GM21515 (cell line): ENCODE measurements around the gene UBXN1.
A peak's percentile ranks its signal among the peaks of the same experiment; 100 is the strongest.
"Not testable (repeated sequence)": the region's sequence is repeated elsewhere in the genome, so short reads cannot be mapped to it uniquely, and the experiment has no call there.

ENCODE experiments used
- ATAC-seq: cut with Tn5 transposase; IDR thresholded peaks from one replicate; pipeline ENCODE4 v1.9.1; 2021; ENCODE audit not compliant: unreplicated experiment

Gene UBXN1

DNA sequence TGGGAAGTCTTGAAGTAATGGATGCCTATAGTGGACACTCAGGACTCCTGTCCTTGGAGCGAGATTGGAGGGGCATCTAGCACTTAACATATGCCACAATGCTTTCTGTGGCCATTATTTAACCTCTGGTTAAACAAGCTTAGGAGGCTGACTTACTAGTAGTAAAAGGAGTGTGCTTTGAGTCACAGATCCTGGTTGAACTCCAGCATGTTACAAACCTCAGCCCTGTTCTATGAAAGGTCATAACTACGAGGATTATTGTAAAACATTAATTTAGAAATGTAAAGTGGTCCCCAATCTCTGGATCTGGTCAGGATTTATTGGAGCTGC is 5.7 kb downstream of the UBXN1 start:
- ATAC-seq, result no peak

GRCh38 chr11:62671608-62672389 is 7.1 kb downstream of the UBXN1 start, which contains the start of the genes LBHD1 and UQCC3:
Gene LBHD1, minus strand, starts transcription at chr11:62672267. Its CDS starts 2,236 bp downstream, at chr11:62670031.
Gene UQCC3, plus strand, starts transcription at chr11:62671673. Its CDS starts 73 bp downstream, at chr11:62671746.
- ATAC-seq, result peak; percentile 45

GRCh38 chr11:62671236-62671607 is 7.7 kb downstream of the UBXN1 start:
- ATAC-seq, result peak; percentile 21

GRCh38 chr11:62669420-62670161 is 9.3 kb downstream of the UBXN1 start:
- ATAC-seq, result no peak

DNA sequence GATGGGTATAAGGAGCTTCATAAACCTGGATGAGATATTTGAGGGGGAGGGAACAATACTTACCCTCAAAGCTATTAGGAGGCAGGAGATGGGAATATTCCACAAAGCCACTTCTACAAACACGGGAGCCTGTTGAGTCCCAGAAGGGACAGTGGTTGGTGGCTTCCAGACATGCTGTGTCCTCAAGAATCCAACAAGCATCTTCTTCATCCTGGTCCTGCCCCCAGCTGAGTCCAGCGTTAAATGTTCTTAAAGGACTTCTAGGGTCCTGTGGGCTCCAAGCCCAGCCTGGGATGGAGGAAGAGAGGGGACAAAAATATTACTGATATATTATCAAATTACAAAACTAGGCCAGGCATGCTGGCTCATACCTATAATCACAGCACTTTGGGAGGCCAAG is 11.4 kb downstream of the UBXN1 start:
- ATAC-seq, result no peak

DNA sequence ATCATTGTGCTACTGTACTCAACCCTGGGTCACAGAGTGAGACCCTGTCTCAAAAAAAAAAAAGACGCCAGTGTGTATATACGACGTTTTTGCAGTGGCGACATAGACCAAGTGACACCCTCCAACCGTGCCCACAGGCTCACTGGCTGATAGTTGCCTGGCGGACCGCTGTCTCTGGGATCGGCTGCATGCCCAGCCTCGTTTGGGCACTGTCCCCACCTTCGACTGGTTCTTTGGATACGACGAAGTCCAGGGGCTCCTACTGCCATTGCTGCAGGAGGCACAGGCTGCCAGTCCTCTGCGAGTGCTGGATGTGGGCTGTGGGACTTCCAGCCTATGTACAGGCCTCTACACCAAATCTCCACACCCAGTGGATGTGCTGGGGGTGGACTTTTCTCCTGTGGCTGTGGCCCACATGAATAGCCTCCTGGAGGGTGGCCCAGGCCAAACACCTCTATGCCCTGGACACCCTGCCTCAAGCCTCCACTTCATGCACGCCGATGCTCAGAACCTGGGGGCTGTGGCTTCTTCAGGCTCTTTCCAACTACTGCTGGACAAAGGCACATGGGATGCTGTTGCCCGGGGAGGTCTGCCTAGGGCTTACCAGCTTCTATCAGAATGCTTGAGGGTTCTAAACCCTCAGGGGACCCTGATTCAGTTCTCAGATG is 12.5 kb downstream of the UBXN1 start:
- ATAC-seq, result no peak

DNA sequence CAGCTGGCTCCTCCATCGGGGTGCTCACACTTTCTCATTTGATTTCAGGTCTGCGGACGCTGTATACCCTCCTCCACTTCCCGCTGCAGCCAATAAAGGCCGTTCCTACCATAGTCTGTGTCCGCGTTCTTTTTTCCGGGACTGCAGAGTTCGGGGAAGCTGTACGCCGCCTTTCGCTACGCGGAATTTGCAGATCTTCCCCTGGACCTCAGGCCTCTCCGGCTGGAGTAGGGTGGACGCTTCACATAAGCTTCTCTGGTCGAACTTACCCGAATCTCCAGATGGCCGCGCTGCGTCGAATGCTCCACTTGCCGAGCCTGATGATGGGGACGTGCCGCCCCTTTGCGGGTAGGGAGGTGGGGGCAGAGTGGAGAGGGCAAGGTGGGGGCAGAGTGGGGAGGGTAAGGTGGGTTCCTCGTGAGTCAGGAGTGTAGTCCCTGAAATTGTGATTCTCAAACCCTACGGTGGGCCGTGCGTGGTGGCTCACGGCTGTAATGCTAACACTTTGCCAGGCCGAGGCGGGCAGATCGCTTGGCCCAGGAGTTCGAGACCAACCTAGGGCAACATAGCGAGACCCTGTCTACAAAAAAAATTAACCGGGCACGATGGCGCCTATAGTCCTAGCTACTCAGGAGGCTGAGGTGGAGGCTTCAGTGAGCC is 13.1 kb downstream of the UBXN1 start:
- peak; percentile 24 for ATAC-seq

- peak; percentile 67 for ATAC-seq
Observed at GRCh38 chr11:62665075-62665598, 13.7 kb downstream of the UBXN1 start, which contains the start of the genes C11orf98 and CSKMT. Gene C11orf98, minus strand, starts transcription at chr11:62665210. Its CDS starts 41 bp downstream, at chr11:62665169. Gene CSKMT, plus strand, starts transcription at chr11:62665312. Its CDS starts 568 bp downstream, at chr11:62665880.

DNA sequence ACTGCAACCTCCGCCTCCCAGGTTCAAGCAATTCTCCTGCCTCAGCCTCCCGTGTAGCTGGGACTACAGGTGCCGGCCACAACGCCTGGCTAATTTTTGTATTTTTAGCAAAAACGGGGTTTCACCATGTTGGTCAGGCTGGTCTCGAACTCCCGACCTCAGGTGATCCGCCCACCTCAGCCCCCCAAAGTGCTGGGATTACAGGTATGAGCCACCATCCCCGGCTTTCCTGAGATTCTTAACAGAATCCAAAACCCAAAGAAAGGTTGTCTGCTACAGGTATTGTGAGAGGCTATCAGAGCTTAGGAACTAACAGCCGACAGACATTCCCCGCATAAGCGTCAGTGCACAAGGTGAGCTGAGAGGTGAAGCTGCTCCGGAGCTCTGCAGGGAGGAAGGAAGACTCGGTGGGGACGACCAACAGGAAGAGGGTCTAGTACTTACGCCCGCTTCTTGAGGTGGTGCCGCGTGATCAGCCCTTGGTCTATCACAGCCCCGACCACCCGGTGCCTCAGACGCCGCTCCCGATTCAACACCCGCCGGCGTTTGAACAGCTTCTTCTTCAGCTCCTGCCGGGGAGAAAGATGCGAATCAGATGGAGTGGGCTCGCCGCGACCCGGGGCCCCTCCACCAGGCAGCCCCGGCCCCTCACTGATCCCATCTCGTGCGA is 14.3 kb downstream of the UBXN1 start:
- ATAC-seq, result peak; percentile 27

- no peak for ATAC-seq
Observed at GRCh38 chr11:62656796-62657429, 22.0 kb downstream of the UBXN1 start.

GRCh38 chr11:62654297-62654696 is 24.6 kb downstream of the UBXN1 start:
- ATAC-seq, result no peak

GRCh38 chr11:62652161-62653006 is 26.5 kb downstream of the UBXN1 start:
- no peak for ATAC-seq

DNA sequence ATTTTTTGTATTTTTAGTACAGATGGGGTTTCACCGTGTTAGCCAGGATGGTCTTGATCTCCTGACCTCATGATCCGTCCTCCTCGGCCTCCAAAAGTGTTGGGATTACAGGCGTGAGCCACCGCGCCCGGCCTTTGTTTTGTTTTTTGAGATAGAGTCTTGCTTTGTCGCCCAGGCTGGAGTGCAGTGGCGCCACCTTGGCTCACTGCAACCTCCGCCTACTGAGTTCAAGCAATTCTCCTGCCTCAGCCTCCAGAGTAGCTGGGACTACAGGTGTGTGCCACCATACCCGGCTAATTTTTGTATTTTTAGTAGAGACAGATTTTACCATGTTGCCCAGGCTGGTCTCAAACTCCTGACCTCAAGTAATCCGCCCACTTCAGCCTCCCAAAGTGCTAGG is 28.6 kb downstream of the UBXN1 start:
- ATAC-seq, result not testable (repeated sequence)

- no peak for ATAC-seq
Observed at GRCh38 chr11:62649486-62649885, 29.4 kb downstream of the UBXN1 start.

DNA sequence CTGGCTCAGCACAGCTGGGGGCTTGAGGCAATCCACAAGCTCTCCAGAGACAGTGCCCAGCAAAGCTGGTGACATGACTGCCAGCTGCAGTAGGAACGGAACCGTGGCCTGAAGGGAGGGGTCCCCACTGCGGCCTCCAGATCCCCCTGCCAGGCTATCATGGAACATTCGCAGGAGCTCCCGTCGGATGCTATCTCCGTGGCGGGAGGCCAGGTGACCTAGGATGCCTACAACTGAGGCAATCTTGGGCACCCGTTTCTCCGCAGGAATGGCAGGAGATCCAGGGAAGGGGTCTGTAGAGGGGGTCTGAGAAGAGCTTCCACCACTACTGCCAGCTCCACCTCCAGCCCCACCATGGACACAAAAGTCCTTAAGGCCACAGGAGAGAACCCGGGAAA is 29.9 kb downstream of the UBXN1 start:
- no peak for ATAC-seq

DNA sequence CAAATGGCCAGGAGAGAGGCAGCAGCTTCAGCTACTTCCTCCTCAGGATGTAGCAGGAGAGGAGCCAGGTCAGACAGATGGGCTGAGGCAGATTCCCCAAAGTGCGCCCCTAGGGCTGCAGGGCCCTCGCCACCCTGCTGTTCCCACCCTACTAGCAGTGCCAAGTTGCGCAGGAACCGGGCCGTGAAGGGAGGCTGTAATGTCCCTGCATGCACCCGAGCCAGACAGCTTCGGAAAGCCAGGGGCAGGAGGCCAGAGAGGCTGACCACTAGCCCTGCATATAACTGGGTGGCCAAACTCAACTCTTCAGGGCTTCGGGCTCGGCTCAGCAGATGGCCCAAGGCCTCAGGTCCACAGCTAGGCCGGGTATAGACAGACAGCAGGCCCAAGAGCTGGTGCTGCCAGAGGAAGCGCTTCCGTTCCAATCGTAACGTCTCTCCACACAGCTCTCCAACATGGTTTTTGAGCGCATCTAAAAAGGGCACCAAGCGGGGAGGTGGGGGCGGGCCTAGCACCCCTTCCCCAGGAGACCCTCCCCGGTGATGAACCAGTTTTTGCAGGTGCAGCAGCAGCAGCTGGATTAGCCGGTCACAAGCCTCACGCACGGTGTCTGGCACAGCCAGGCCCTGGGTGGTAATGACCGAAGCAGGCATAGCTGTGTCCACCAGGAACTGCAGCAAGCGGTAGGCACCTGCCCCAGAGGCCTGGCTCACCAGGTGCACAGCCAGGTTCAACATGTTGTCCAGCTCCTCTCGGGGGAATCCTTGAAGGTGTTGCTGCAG is 30.5 kb downstream of the UBXN1 start:
- no peak for ATAC-seq

DNA sequence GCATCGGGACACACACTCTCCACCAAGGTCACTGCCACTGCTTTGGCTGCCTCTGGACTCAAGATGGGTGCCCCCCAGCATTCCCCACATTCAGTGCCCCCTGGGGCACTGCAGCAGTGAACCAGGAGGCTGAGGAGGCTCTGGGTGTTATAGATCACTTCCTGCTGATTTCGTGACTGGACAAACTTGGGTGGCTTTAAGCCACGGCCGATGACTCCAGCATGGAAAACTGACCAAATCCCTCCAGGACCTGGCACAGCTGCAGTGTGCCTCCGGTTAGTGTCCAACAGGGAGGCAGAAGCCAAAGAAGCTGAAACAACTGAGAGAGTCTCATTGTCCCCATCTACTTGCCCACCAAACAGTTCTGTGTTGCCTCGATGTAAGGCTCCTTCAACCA is 31.3 kb downstream of the UBXN1 start:
- no peak for ATAC-seq
